Fibroblast of peridontal ligament (primary cell): ENCODE results near the gene CXCL12.
A peak's percentile ranks its signal among the peaks of the same experiment; 100 is the strongest.

ENCODE experiments used
- DNase-seq: peaks from one replicate; pipeline ENCODE4 v3.0.0-alpha.2; 2010; ENCODE audit errors: extremely low read depth

Gene CXCL12

DNA sequence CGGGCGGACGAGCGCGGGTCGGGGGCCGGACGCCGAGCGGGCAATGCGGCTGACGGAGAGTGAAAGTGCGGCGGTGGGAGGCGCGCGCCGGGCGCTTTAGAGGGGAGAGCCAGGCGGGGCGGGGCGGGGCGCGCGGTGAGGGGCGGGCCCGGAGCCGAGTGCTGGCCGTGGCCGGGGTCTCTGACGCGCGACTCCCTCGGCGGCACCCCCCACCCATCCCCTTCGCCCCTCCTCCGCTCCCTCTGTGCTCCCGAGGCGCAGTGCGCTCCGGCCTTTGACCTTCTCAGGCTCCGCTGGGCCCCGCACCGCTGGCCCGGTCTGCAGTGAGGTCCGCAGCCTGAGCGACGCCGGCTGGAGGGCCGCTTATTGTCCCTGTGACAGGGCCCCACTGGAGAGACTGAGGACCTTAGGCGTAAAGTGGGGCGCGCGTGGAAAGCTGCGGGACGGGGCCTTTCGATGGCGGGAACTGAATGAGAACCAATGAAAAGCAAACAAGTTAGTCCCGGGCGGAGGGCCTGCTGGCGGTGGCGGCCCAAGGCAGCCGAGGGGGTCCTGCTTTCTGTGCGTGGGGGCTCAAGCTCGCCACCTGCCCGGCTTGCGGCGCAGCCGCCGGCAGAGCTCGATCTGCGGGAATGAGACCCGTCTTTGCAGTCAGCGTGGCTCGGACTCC, at the start of gene CXCL12:
Gene CXCL12, minus strand, starts transcription at position 72 of the 670 bp plus-strand sequence. CDS start 92 bp downstream, outside the sequence.
- DNase-seq, result no peak

DNA sequence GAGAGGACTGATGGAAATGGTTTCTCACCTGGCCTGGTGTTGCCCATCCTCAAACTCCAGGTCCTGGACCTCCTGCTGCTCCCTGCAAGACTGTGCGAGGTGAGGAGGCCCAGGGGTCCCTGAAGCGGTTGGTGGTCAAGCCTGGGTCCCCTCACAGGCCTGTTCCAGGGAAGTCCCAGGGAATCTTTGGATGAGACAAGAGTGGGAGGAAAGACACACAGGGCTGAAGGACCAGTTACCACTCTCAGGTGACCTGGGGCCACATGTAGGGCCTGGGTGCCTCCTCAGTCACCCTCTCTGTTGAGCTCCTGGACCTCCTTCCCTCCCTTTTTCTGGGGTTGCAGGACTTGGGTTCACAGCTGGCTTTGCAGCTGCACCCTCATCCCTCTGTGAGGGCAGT, 42.6 kb upstream of the CXCL12 start:
- DNase-seq, result no peak

DNA sequence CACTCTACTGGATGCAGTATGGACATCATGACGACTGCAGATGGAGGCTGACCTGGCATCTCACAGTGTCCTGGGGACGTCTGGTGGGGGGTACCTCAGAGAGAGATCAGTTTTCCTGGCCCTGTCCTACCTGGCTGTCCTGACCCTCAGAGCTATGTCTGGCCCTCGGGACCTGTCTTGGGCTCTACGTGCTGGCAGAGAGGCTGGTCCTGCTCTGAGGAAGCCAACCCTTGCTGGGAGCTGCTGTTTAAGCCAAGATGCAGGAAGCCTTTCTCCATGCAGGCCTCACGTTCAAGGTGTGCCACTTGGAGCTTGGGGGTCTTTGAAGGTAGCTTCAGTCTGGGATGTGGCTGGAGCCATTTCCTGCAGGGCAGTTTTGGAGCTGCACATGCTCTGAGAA, 42.1 kb upstream of the CXCL12 start:
- no peak for DNase-seq

DNA sequence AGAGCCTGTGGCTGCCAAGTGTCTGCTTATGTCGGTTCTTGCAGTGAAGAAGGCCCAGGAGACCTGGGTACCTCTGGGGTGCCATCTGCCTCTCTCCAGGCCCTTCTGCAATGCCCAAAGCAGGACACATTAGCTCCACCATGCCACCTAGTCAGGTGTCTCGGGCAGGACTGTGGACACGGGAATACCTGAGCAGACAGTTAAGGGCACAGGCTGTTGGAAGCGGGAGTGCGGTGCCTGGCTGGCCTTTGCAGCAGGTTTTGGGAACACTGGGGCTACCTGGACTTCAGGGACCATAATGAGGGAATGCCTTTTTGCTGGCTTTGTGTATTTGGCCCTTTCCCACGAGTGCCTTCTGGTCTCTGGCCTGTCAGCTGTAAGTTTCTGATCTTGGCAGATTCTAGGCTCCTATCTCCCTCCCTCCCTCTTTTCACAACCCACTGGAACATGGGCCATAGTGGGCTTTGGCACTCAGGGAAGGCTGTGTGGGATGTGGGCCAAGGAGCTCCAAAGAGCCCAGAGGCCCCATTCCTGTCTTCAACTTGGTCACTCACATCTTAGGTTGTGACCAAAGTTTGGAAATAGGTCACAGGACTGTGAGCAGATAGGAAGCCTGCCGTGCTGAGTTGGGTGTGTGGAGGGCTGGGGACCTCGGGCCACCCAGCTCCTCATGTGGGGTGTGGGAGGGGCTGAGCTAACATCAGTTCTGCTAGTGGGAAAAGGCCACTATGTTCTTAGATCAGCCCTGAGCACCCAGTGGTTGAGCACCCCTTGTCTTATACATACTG, 41.5 kb upstream of the CXCL12 start:
- DNase-seq, result no peak

DNA sequence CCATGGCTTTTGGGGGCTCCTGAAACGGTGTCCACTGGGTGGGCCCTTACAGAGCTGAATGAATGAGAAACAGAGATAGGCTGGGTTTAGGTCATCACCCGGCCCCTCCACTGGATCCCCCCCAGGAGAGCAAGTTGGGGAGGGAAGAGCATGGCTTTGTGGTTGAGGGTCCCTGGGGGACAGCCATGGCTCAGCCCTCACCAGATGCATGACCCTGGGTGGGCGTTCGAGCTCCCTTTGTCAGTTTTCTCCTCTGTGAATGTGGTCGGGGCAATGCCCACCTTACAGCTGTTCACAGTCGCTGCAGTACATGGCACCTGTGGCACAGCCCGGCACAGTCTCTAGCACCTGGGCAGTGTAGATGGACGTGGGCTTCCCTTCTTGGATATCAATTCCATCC, 40.6 kb upstream of the CXCL12 start:
- no peak for DNase-seq

DNA sequence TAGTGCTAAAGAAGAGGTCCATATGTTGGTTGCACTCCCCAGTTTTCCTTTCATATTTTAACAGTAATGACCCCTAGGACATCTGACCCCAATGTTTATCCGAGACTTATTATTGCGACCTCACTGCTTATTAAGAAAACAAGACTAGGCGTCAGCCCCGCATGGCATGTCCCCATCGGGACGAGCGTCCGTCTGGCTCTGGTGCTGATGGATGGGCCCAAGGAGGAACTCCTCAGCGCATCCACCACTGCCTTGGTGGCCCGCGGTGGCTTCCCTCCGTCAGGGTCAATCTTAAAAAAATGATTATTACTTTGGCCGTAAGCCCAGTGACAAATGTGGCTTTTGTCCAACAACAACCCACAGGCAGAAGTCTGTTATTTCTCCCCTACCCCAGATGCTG, 40.1 kb upstream of the CXCL12 start:
- DNase-seq, result no peak

DNA sequence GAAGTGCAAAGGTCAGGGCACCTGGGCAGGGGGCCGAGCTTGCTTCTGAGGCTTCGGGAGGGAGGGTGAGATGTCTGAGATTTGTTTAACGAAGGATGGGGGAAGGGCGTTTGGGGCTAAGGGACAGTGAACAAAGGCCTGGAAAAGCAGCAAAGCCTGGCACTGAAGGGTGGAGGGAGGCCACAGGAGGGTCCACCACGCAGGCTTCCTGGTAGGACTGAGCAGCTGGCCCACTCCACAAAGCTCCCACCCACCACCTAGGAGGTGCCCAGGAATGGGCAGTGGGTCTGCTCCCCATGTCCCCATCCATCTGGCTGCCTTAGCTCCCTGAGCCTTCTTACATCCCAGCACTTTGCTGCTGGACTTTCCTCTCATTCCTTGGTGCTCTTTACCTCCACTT, 39.4 kb upstream of the CXCL12 start:
- no peak for DNase-seq

DNA sequence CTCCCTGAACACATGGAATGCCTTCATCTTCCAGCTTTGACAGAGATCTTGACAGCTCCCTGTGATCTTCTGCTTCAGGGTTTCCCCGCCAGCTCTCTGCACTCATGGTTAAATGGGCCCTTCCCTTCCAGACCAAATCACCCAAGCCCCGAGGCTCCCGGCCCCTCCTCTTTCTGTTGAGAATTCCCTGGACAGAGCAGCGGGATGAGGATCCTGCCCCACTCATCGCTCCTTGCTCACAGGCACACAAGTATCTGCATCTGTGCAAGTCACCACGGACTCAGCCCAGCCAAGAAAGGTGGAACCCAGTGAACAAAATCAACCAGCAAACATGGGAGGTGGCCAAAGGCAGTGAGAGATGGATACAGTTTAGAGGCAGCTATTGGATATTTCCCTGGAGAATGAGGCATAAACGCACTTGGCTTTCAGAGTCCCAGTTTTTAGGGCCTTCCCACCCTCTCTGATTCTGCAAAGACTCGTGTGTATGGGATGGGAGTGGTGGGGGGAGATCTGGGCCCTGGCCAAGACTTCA, 37.7 kb upstream of the CXCL12 start:
- DNase-seq, result no peak

DNA sequence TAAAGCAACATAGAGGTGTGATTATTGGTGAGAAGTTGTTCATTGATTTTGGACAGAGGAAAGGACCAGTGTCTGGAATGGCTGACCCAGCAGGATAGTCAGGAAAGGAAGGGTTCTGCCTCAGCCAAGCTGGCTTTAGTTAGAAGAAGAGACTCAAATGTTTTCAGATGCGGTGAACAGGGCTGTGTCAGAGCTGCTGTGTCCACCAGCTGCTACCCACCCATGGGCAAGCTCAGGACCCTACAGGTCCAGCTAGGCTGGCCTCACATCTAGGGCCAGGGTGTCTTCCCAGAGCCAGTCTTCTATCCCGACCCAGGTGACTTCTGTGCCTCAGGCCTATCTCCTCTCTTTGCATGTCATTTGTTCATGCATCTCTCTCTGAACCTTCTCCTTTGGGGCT, 37.3 kb upstream of the CXCL12 start:
- no peak for DNase-seq

DNA sequence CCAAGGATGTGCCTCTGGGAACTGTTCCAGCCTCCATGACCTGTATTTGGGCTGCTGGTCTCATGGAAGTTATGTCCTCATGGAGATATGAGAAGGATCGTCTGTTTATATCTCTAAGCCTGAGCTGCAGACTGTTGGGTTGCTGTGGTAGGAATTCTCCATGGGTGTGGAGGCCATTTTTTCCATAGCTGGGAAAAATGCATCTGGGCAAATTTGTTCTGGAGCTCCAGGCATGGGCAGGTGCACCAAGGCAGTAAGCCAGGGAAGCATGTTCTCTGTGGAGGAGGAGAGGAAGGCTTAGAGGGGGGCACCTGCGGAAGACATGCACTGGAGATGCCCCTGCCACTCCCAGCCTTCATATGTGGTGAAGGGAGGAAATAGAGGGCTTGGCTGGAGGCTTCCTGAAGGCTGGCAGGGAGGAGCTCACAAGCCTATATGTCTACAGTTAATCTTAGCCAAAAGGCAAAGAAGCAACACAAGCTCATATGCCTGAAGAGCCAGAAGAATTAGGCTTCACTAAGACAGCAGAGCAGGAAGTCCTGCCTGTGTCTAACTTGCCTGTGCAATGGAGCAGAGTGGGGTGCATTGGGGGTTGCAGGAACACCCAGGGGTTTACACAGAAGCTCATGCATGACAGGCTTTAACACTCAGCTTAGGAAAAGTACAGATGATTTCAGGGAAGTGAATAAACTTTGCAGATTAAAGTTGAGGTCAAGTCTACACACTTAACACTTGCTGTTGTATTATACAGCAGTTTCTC, 35.1 kb upstream of the CXCL12 start:
- no peak for DNase-seq

DNA sequence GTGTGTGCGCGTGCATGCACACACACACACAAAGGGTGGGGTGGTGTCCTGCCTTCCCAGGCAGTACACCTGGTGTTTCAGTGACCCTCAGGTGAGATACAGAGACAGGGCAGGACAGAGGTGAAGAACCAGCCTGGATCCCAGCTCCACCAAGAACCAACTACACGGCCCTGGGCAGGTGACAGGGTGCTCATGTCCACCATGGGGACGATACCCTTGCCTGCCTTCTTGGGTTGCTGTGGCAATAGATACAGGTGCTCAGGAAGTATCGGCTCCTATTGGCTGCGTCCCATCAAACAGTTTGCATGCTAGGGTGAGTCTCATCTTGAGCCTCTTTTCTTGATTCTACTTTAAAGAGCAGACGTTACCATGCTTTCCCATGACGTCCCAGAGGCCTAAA, 33.7 kb upstream of the CXCL12 start:
- no peak for DNase-seq

DNA sequence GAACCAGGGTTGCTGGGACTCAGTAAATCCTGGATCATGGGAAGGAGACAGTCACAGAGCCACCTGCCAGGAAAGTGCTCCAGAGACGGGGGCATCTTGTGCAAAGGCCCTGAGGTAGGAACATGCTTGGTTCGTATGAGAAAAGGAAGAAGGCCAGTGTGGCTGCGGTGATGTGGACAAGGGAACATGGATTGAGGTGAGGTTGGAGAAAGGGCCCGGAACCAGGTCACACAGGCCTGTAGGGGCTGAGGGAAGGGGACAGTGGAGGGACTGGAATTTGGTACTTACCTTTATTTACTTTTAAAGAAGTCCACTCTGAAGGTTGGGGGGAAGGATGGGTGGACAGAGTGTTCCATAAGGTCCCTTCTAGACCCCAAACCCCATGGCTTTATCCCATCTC, 32.9 kb upstream of the CXCL12 start:
- DNase-seq, result no peak

DNA sequence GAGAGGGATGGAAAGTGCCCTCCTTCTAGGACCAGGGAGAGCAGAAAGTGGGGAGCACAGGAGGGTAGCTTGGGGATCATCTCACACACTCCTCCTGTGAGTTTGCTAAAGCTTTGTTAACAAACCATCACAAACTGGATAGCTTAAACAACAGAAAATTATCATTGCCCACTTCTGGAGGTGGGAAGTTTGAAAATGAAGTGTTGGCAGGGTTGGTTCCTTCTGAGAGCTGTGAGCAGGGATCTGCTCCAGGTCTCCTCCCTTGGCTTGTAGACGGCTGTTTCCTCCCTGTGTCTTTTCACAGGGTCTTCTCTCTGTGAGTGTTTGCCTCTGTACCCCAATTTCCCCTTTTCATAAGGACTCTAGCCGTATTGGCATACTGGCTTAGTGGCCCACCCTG, 32.0 kb upstream of the CXCL12 start:
- DNase-seq, result no peak

DNA sequence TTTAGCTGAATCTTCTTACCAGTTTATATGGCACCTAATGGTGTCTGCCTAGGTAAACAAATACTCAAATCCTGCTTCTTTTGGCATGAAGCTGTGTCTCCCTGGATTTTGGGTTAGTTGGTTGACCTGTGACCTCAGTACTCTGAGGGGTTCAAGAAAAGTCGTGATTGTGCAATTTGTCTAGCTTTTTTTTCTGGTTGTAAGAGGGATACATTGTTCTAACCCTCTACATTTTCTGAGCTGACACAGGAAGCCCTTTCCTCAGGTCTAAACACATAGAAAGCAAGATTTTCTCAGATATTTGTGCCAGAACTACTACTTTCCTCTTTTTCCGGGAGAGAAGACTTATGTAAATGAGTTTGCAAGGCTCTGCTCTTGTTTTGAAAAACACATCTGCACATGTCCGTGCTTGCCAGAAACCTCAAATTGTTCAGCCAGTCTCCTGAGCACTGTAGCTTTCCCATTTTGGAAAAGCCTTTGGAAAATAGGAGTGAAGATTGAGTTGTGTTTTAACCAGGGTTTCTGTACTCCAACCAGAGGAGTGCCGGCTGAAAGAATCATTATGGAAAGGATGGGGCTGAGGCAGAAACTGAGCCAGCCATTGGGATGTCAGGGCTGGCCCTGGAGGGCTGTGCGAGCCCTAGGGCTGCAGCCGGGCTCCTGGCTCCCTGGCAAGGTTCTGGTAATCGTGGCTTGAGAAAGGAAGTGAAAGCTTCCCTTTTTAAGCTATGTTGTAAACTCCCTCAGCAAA, 31.3 kb upstream of the CXCL12 start:
- DNase-seq, result peak; percentile 58

DNA sequence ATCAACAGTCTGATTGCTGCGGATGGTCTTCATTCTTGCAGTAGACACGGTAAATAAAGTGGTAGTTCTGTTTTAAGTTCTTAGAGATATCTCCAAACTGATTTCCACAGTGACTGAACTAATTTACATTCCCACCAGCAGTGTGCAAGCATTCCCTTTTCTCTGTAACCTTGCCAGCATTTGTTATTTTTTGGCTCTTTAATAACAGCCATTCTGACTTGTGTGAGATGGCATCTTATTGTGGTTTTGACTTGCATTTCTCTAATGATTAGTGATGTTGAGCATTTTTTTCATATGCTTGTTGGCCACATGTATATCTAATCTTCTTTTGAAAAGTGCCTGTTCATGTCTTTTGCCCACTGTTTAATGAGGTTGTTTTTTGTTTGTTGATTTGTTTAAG, 30.2 kb upstream of the CXCL12 start:
- DNase-seq, result peak; percentile 21

DNA sequence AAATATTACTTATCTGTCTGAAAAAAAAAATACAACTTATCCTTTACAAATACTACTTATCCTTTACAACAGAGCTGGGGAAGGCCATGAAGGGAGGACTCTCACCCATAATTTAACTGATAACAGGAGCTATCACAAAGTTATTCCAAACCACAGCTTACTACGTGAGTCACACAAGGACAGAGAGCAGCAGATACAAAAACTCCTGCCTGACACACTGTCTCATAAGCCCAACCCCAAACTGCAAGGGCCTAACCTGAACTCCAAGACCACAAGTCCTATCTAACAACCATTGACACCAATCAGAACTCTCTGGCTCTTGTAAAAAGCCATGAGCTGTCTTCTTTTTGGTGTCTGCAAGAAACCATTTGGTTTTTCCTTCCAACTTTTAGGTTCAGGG, 28.5 kb upstream of the CXCL12 start:
- DNase-seq, result no peak

DNA sequence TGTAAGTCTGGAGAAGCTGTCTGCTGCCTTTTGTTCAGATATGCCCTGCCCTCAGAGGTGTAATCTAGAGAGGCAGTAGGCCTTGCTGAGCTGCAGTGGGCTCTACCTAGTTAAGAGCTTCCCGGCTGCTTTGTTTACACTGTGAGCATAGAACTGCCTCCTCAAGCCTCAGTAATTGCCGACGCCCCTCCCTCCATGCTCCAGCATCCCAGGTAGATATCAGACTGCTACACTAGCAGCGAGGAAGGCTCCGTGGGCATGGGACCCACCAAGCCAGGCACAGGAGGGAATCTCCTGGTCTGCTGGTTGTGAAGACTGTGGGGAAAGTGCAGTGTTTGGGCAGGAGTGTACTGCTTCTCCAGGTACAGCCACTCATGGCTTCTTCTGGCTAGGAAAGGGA, 26.4 kb upstream of the CXCL12 start:
- no peak for DNase-seq

DNA sequence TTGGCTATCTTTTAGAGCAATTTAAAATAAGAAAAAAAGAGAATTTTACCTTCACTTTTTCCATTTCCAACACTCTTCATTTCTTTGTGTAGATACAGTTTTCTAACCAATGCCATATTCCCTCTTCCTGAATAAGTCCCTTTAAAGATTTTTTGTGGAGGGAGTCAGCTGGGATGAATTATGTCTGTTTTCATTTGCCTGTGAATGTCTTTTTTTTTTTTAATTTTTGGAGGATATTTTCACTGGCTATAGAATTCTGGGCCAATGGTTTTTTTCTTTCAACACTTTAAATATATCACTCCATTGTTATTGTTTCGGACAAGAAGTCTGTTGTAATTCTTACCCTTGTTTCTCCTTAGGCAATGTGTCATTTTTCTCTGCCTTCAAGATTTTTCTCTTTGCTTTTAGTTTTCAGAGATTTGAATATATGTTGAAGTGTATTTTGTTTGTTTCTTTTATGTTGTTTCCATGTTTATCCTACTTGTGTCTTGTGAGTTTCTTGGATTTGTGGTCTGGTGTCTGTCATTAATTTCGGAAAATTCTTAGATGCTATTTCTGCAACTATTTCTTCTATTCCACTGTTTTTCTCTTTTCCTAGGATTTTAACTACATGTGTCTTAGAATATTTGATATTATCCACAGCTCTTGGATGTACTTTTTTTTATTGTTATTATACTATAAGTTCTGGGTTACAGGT, 20.0 kb upstream of the CXCL12 start:
- DNase-seq, result peak; percentile 53

DNA sequence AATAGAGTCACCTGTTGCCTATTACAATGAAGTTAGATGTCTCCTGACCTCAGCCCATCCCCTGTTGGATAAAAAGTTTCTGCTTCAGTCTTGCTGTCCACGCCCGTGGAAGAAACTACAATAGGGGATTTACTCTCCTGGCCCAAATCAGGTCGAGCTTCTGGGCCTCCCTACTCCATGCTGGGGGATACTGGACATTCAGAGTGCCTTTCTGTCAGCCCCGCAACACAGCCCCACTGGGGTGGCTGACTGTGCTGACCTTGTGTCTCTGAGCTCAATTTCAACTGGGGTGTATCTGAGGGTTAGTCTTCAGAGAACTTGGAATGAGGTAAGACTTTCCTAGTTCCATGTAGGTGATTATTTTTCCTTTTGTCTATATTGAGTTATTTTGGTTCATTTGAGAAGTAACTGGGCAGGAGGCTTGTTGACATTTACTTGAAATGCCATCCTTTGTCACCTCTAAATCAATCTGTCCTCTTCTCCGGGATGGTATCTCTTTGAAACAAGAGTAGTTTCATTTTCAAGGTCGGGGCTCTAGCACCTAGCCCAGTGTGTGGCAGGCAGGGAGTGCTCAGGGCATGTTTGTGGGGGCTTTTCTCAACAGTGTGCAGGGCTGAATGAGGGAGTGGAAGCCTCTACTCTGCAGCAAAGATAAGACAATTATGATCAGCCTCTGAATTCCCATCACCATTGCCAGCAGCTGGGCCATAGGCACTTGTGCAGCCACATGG, 17.7 kb upstream of the CXCL12 start:
- DNase-seq, result no peak

DNA sequence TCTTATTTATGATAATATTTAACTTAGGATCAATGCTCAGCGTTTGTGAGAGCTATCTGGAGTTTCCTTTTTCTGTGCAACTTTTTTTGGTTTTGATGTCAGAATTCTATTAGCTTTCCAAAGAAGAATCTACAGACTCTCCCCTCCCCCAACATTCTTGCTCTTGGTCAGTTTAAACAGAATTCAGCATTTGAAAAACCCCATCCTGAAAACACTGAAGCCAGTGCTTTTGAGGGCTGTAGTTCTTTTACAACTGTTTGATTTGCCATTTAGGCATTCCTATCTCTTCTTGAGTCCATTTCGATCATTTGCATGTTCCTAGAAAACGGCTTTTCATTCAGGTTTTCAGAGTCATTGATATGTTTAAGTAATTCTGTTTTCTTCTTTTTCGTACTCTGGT, 15.6 kb upstream of the CXCL12 start:
- DNase-seq, result no peak
